GM18526 (cell line): ENCODE data around the gene ATP6V1C2.

Experiments used
- POLR2A ChIP-seq: IDR thresholded peaks from 3 replicates; pipeline ENCODE4 v1.6.1; 2011; ENCODE audit not compliant: insufficient read length; ENCODE audit errors: extremely low read depth

ATP6V1C2 gene

GRCh38 chr2:10716581-10716980 lies 4.8 kb upstream of the ATP6V1C2 start:
- no peak for TF ChIP-seq POLR2A

DNA sequence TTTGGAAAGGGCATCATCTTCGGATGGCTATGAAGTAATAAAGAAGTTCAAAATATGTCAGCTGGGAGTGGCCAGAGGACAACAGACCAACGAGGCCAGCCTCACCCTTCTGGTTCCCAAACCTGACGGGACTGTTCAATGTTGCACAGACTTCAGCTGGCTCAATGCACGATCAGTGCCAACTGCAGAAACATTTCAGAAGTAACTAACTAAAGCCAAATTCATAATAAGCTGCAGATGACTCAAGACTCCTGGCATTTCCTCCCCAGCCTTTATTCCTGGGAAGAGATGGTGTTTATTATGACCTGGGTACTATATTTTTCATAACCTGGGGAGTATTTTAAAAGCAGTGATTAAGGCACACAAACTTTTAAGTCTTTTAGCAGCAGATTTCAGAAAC lies 3.8 kb upstream of the ATP6V1C2 start:
- no peak for TF ChIP-seq POLR2A

GRCh38 chr2:10720306-10720705 lies 1.1 kb upstream of the ATP6V1C2 start:
- TF ChIP-seq POLR2A = no peak

GRCh38 chr2:10720947-10721395 lies 459 bp upstream of the ATP6V1C2 start:
- TF ChIP-seq POLR2A = no peak

DNA sequence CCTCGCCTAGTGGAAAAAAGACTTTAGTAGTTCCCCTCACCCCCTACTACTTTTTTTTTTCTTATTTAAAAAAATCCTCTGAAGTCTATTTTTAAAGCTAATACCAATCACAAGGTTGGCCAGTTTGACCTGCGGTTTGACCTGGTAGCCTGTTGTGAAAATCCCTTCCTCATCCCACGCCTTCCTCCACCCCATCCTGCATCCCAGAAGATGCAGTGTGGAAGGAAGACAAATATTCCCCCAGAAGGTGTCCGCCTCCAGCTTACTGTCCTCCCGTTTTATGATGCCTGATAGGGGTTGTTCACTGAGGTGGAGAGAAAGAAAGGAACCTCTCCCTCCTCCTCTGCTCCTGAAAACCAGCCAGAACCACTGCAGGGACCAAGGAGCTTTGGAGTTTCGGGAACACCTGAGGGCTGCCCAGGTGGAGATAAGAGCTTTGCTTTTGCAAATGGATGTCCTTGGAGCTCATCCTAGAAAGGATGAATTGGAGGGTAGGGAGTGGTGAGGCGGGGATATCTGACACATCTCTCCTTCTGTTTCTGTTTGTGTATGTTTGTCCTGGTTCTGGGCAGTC lies 909 bp downstream of the ATP6V1C2 start:
- TF ChIP-seq POLR2A = no peak

DNA sequence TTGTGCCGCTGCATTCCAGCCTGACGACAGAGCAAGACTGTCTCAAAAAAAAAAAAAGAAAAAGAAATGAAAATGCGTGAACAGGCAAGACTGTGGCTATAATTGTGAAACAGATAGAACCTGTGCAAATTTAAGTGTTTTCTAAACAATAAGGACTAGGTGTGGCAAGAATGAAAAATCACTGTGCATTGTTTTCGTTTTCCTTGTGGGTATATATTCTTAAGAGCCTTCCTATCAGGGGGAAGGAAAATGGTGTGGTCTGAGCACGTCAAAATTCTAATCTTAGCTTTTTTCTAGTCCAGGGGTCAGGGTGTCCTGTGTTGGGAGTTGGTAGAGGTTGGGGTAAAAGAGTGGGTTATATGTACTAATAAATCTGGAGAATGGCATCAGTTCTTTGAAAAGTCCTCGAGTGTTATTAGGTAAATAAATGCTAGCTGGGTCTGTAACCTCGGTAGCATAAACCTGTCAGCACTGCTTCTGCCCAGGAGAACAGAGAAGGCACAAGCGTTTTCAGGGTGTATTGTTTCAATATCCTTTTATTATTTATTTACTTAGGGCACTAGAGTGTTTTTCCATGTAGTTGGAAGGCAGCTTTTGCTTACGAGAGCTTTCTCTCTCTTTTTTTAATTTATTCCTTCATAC lies 11.6 kb downstream of the ATP6V1C2 start:
- TF ChIP-seq POLR2A = no peak

- no peak for TF ChIP-seq POLR2A
Measured at GRCh38 chr2:10733566-10733925, 12.1 kb downstream of the ATP6V1C2 start.

DNA sequence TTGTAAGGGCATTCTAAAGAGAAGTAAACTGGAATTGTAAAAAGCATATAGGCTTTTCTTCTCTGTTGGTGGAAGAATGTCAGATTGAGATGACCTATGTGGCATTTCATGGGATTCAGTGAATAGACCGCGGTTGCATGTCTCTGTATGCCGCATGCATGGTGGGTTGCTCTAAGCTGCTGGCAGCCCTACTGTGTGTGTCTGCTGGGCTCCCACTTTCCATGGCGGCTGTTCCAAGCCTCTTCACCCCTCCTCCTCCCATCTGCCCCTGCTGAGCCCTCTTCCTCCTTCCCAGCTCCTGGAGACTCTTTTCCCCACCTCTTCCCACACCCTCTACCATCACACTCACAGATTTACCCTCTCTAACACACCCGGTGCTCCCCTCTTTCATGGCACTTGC lies 12.6 kb downstream of the ATP6V1C2 start:
- TF ChIP-seq POLR2A = no peak

- TF ChIP-seq POLR2A = no peak
Measured at GRCh38 chr2:10738192-10738591, 16.8 kb downstream of the ATP6V1C2 start.

DNA sequence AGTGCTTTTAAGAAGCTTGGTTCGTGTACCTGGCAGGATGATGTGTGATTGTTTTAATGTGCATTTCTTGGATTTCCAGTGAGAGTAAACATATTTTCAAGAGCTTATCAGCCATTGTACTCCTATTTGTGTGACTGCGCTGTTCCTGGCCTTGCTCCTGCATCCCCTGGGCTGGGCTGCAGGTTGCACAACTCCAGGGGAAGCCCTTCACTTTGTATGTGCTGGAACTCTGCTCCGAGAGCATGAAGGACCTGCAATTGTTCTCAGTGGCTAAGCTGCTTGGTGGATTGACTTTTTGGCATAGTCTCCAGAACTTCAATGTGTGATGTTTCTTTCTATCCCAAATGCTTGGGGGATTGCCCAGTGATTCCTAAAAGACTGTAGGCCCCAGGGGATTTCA lies 18.8 kb downstream of the ATP6V1C2 start:
- TF ChIP-seq POLR2A = no peak

DNA sequence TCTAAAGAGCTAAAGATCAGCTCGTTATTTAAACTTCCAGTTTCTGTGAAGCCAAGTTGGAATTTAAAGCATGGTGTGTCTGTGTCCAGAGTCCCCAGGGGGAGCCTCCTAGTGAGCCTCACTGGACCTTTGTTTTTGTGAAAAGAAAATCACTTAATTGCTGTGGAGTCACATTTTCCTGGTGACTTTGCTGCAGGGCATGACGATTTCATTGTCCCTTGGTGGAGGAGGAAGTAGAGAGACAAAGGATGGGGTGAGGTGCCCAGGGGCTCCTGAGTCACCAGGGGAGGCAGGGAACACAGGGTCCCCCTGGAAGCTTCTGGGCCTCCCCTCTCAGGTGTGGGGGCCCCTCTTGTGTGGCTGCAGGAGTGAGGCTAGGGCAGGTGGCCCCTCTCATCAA lies 19.7 kb downstream of the ATP6V1C2 start:
- no peak for TF ChIP-seq POLR2A

DNA sequence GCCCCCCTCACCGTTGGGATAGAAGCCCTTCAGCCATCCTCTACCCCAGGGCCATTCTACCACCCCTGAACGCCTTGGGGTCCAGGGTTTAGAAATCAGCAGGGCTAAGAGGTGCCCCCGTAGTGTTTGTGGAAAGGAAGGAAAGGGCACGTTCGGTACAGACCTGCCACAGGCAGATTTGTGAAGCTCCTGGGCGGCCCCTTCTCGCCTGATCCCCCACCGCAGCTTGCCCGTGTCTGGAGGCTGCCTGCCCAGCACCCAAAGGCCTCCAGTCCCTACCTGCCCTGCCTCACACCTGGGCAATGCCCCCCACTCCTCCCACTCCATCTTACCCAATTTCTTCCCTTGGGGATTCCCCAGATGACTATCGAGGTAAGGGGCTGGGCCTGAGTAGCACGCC lies 21.2 kb downstream of the ATP6V1C2 start:
- no peak for TF ChIP-seq POLR2A

- no peak for TF ChIP-seq POLR2A
Measured at GRCh38 chr2:10750610-10751009, 29.2 kb downstream of the ATP6V1C2 start.

DNA sequence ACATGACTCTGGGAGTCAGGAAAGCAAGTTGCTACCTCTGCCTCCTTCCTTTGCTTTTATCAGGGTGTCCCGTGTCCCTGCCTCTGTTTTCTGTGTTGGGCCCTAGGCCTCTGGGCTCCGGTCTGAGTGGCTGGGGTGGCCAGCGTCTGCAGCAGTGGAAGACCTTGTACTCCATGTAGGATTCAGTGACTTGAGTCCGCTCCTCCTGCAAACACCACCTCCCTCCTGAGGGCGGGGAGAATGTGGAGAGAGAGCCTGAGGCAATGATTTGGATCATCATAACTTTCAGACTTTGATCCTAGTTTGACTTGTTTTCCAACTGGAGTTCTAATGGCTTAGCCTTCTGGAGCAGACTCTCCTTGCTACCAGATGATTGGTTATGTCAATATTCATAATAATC lies 30.8 kb downstream of the ATP6V1C2 start:
- no peak for TF ChIP-seq POLR2A

DNA sequence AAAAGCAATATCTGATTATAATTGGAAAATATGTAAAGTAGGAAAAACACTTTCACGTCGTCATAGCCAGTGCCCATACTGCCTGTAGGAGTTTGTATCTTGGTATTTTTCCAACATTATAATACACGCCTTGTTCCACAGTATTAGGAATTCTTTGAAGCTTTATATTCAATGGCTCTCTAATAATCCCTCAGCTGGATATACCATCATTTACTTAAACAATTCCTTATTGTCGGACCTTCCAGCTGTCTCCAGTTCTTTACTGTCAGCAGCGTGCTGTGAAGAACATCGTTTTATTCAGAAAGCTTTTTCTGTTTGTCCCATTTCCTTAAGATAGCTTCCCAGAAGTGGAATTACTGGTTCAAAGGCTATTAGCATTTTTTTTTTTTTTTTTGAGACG lies 31.7 kb downstream of the ATP6V1C2 start:
- no peak for TF ChIP-seq POLR2A

DNA sequence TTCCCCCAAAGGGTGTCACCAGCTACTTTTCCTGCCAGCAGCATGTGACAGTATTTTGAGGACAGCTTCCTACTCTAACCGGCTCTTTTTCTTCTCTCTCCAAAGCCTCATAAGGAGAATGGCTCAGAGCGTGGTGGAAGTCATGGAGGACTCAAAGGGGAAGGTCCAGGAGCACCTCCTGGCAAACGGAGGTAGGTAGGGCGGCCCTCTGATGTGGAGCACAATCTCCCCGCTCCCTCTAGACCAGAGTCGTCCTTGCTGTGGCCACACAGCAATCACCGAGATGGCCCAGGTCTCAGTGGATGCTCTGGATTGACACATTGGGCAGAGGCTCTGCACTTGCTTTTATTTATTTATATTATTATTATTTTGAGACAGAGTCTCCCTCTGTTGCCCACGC lies 32.4 kb downstream of the ATP6V1C2 start:
- no peak for TF ChIP-seq POLR2A

- no peak for TF ChIP-seq POLR2A
Measured at GRCh38 chr2:10755621-10756020, 34.2 kb downstream of the ATP6V1C2 start.
